NCI-H1092 (cell line): ENCODE measurements around the gene SLF2.

Experiments used
- DNase-seq: peaks from one replicate; lab custom pipeline; 2025; lab: John Stamatoyannopoulos, UW

SLF2 gene

DNA sequence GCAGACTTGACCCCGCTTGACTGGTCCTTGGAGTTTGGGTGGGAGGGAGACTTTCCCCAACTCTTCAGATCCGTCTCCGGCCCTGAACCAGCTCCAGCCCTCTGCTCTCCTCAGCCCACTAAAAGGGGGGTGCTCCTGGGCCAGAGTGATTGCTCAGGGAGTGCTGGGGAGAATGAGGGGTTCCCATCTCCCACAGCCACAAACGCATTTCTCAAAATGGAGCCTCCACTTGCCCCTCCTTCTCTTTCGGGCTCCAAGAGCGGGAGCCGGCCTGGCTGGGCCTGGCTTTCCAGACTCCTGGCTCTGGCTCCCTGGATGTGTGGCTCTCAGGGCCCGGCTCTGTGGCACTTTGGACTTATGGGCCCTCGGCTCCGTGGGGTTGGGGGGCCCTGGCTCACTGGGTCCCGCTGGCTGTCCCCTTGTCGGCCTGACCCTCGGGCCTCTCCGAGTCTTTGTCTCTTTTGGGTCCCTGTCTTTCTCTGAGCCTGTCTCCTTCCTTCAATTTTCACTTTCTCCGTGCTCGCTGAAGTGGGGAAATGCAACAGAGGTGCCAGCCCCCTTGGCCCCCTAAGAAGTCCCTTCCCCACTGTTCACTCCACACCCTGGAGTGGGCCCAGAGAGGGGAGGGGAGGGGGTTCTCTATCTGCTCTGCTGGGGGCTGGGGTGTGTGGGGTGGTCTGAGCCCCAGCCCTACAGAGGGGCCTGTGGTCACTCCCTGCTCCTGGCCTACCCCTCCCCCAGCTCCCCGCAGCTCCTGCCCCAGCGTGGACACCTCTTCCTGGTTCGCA, 87.6 kb downstream of the SLF2 start:
- no peak for DNase-seq

DNA sequence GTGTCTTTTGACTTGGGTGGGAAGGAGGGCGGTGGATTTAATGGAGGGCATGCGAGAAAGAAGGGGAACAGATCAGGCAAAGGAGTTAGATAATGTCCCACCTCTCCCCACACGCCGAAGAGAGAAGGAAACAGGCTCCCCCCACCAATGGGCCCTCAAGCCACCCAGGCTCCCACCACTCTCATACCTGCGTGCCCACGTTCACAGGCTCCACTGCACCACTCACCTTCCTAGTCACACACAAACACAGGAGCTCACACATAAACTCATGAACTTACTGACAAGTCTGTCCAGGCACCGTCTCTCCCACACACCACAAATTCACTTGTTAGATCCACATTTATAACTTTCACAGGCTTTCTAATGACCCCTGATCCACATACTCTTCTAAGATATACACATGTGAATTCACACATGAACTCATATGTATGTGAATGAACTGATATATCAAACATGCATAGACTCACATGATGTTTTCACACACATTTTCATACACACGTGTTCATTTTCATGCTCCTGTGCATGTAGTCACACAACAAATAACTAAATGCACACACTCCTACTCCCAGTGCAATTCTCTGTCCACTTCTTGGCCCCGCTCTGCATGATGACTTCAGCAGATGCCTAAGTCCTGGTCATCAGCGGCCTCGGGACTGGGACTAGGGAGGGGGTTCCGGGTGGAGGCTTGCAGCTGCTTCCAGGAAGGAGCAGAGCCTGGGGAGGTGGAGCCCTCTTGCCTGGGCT, 88.3 kb downstream of the SLF2 start:
- DNase-seq = no peak

DNA sequence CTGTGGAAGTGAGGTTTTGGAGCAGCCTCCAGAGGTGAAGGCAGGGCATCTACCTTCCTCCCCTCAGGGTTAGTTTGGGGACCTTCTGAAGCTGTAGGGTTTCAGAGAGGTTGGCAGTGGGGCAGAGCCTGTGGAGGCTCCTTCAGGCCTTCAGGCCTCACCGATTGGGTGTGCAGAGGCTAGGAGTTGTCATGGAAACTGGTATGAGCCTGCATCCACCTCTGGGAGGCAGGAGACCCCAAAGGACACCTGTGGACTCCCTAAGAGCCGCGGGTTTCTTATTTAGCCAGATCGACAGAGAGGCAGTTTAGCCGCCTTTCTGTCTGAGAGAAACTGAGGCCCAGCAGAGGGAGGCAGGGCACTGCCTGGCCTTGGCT, 88.9 kb downstream of the SLF2 start:
- no peak for DNase-seq

DNA sequence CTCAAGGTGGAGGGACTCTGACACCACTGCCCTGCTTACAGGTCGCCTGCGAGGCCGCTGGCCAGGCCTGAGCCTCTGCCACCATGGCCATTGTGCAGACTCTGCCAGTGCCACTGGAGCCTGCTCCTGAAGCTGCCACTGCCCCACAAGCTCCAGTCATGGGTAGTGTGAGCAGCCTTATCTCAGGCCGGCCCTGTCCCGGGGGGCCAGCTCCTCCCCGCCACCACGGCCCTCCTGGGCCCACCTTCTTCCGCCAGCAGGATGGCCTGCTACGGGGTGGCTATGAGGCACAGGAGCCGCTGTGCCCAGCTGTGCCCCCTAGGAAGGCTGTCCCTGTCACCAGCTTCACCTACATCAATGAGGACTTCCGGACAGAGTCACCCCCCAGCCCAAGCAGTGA, 89.7 kb downstream of the SLF2 start:
- no peak for DNase-seq

DNA sequence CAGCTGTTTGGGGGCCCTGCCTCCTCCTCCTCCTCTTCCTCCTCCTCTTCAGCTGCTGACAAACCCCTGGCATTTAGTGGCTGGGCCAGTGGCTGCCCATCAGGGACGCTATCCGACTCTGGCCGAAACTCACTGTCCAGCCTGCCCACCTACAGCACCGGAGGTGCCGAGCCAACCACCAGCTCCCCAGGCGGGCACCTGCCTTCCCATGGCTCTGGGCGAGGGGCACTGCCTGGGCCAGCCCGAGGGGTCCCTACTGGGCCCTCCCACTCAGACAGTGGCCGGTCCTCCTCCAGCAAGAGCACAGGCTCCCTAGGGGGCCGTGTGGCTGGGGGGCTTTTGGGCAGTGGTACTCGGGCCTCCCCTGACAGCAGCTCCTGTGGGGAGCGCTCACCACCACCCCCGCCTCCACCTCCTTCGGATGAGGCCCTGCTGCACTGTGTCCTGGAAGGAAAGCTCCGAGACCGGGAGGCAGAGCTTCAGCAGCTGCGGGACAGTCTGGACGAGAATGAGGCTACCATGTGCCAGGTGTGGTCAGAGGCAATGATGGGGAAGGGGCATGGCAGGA, 91.0 kb downstream of the SLF2 start:
- DNase-seq = no peak

DNA sequence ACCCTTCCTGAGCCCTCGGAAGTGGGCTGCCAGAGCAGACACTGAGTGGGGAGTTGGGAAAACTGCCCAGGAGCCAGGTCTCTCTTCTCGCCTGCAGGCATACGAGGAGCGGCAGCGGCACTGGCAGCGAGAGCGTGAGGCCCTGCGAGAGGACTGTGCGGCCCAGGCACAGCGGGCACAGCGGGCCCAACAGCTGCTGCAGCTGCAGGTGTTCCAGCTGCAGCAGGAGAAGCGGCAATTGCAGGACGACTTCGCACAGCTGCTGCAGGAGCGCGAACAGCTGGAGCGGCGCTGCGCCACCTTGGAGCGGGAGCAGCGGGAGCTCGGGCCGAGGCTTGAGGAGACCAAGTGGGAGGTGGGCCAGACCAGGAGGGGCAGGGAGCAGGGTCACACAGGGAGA, 92.6 kb downstream of the SLF2 start:
- DNase-seq = no peak

DNA sequence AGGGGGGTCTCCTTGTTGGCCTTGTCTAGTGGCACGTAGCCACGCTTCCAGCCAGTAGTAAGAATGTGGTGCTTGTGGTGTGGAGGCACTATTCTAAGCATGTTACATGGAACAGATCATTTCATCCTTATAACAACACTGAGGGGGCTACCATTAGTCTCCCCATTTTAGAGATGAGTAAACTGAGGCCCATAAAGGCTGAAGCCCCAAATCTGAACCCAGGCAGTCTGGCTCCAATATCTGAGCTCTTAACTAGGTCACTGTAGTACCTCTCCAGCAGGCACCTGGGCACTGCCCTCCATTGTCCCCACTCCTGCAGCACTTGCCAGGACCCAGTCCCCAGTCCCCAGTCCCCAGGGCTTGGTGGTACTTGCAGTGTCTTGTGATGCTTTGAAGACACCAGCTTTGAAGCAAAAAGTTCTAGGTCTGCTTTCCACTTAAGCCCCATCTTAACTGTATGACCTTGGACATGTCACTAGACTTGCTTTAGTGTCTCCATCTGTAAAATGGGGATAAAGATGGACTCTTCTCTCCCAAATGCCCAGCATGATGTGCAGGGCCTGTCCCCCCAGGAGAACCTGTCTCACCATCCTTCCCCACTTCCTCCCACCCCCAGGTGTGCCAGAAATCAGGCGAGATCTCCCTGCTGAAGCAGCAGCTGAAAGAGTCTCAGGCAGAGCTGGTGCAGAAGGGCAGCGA, 93.3 kb downstream of the SLF2 start:
- no peak for DNase-seq

DNA sequence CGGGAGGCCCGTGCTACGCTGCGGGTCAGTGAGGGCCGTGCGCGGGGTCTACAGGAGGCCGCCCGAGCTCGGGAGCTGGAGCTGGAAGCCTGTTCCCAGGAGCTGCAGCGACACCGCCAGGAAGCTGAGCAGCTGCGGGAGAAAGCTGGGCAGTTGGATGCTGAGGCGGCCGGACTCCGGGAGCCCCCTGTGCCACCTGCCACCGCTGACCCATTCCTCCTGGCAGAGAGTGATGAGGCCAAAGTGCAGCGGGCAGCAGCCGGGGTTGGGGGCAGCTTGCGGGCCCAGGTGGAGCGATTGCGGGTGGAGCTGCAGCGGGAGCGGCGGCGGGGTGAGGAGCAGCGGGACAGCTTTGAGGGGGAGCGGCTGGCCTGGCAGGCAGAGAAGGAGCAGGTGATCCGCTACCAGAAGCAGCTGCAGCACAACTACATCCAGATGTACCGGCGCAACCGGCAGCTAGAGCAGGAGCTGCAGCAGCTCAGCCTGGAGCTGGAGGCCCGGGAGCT, 93.9 kb downstream of the SLF2 start:
- no peak for DNase-seq

DNA sequence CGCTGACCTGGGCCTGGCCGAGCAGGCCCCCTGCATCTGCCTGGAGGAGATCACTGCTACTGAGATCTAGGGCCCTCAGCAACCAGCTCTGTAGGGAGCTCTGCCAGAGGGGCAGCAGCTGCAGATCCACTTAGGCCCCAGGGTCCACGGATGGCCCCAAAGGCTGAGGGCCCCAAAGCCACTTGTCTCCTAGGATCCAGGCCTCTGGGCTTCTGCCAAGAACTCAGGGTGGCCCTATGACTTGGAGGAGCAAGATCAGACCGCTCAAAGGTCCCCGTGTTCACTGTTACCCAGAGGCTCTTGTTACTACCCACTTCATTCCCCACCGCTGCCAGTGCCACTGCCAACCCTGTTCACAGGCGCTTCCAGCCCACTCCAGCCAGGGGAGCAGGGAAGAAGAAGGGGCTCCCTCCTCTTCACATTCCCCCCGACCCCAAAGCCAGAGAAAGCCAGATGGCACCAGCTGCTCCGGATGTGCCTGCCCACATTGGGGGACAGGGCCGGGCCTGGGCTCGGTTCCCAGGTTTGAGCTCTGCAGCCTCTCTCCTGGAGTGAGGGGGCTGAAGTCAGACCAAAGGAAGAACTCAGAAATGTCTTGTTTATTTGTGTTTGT, 94.4 kb downstream of the SLF2 start:
- DNase-seq = no peak

DNA sequence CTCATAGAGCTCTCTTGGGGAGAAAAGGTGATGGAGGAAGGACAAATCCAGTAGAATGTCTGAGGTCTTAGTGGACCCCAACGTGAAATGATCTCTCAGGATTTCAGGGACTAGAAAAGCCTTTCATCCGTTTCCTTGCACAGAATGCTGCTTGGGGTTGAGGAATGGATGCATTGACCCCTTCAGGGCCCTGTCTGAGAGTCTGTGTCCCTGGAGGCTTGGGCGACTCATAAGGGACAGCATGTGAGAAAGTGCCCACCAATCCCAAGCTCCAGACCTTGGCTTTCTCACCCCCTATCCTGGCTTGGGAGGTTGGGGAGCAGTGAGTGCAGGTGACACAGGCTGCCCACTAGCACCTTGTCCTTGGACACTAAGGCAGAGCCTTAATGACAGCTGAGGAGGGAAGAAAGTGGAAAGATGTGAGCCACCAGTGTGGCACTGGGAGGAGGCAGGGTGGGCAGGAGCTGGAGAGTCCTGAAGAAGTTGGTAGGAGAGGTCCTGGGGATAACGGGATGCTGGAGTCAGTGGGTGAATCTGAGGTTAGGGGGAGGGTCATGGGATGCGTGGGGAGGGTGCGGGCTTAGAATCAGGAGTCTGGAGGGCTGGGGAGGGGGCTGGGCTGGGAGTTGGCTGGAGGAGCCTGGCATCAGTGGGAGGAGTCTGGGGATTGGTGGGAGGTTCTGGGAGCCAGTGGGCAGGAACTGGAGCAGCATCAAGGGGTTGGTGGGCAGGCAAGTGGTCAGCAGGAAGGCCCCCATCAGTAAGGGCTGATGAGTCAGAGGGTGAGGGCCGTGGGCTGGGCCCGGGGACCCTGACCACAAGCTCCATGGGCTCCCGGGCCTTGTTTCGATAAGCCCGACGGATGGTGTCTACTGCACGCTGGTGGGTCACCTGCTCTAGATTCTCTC, 95.4 kb downstream of the SLF2 start:
- no peak for DNase-seq

DNA sequence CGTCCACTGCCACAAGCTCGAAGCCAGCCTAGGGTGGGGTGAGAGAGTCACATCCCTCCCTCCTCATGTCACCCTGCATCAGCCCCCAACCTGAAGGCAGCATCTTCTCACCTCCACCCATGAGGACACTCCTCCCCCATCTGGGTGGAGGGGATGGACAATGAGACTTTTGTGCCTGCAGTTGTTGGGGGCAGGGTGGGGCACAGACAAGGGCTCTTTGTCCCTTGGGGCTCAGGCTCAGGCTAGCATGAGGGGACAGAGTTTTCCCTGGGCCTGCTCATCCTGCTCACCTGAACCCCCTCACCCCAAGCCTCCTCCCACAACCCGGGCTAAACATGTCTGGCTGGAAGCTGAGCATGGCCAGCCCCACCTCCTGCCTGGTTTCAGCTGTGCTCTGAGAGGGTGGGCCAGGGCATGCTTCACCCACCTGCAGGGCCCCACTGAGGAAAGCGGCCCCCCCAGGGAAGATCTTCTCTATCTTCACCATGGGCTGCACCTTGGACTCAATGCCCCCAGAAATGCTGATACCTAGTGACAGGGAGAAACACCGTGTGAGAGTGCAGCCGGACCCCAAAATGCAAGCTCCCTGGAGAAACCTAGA, 96.2 kb downstream of the SLF2 start:
- no peak for DNase-seq

DNA sequence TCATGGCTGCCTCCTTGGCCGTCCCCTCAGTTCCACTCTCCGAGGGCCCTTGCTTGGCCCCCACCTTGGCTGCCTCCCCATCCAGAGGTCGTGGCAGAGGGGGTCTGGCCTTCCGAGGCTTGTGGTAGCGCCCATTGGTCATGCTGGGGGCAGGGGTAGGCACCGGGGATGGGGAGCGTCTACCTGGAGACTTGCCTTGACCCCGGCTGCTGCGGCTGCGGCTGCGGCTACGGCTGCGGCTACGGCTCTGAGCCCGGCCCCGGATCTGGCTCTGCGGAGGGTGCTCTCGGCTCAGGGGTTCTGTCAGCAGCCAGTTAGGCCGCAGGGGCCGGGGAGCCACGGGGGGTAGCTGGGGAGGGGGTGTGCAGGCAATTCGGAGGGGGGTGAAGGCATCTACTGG, 97.6 kb downstream of the SLF2 start:
- DNase-seq = no peak

DNA sequence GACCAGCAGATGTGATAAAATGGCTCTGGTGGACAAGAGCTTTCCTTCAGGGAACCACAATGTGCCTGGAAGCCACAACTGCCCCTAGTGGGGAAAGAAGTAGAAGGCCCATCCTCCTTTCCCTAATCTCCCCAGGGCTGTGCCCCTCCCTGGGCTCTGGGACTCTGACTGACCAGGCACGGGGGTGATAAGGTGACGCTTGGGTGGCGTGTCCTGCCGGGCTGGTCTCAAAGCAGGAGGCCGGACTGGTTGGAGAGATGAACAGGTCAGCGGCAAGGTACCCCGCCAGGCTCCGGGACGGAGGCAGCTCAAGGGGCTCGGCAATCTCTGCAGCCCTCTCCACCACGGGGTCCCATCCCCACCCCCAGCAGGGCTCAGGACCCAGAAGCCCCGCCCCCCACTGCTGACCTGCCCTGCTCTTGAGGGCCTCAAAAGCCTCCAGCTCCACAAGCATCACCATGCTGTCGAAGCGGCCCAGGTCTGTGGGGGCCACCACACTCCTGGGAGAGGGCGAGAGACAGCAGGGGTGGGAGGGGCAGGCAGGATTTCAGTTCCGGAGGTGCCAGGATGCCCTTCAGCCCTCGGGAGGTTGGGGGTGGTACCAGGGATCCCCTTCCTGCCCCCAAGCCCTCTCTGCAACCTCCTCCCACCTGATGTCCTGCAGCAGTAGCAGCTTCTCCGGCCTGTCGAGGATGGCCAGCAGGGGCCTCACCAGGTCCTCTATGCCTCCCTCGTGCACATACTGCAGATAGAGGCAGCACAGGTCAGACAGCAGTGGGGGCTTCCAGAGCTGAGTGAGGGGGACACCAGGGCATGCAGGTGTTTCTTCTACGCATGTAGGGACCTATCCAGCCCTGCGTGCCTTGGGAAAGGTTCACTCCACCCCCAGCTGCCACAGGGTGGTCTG, 99.0 kb downstream of the SLF2 start:
- no peak for DNase-seq

DNA sequence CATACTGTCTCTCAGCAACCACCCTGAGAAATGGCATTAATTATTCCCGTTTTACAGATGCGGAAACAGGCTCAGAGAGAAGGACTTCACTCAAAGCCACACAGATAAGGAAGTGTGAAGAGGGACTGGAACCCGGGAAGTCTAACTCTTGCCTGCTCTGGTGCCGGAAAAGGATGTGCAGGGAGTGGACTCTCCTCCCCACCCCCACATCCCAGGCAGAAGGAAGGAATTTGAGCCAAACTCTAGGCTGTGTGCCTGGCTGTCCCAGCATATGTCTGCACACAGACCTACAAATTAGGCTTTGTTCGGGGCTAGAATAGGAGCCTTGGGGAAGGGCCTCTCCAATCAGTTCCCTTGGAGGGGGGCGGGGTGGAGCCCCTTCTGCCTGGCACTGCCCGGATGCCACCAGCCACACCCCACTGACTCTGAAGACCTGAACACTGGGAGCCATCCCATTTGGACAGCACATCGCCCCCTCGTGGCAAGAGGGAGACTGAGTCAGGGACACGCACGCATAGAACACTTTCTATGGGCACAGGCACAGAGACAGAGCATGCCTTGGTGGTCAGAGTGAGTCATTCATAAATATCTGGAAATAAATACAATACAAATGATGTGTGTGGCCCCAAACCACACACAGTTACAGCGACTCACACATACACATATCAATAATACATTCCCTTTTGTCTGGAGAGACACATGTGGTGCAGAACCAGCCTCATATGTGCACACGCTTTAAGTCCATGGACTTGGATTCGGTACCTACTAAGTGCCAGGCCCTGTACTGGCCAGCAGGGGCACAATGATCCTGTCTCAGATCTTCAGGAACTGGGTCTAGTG, 100.0 kb downstream of the SLF2 start:
- DNase-seq = peak; percentile 72

DNA sequence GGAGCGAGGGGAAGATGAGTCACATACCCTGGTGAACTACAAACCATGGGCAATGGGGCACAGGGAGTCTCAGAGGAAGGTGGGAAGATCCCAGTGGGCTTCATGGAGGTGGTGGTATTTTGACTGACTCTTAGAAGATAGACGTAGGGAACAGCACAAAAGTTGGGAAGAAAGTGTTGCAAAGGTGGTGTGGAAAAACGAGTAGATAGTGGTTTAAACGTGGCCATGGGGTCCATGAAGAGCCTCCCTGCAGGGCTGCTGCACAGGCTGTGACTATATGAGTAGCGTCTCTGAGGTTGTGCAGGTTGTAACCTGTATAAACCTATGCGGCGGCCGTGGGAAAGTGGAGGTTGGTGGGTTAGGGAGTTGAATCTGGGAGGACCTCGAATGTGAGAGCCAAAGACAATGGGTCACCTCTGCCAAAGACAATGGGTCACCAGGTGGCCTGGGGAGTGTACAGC, 100.6 kb downstream of the SLF2 start:
- DNase-seq = no peak

DNA sequence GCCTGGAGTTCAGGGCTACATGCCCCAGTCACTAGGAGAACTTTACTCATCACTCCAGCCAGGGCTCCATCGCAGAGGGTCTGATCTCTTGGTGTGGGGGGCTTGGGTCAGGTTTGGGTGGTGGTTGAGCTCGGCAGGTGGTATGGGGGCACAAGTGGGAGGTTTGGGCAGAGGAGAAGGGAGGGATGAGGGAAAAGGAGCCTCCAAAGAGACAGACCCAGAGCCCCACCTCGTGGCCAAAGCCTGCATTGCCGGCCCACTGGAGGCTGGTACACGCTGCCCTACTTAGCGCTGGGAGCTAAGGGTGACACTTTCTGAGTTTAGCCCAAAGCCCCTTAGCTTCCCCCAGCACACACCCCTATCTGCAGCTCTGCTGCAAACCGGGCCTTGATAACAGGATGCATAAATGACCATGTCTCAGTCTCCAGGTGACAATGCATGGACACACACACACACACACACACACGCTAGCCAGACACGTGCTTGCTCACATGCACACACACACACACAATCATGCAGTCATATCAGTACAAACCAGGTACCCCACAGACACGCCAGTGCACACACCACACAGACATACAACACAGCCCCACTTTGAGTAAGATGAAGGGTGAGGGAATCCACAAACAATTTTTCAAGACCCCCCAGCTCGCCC, 101.6 kb downstream of the SLF2 start:
- no peak for DNase-seq
